HCT116 (cell line): ENCODE data around the gene CCDC142.

Source experiments
- CEBPB ChIP-seq: IDR thresholded peaks from 2 replicates; pipeline ENCODE4 v1.6.1; 2012; ENCODE audit warnings: low read depth
- CTCF ChIP-seq, 3 experiments: fragments of 200-600 bp in 1 of 3; sonication (generic) in 1 of 3; IDR thresholded peaks in 2 of 3; conservative IDR thresholded peaks in 1 of 3; 2 replicates each; pipeline ENCODE4 v1.5.1; 2012 to 2017; ENCODE audit warnings: low read depth in 2 of 3, low read length in 2 of 3, antibody characterized with exemption in 1 of 3, borderline replicate concordance in 1 of 3, control low read depth in 1 of 3, mild to moderate bottlenecking in 1 of 3, mixed read lengths in 1 of 3, mixed run types in 1 of 3, moderate library complexity in 1 of 3; ENCODE audit not compliant: insufficient read depth in 1 of 3
- EGR1 ChIP-seq: IDR thresholded peaks from 2 replicates; pipeline ENCODE4 v1.6.1; 2012; ENCODE audit warnings: low read depth
- EZH2 ChIP-seq: fragments of 200-600 bp; sonication (generic); IDR thresholded peaks from 2 replicates; pipeline ENCODE4 v1.6.1; 2017; ENCODE audit warnings: antibody characterized with exemption, mixed run types
- EZH2phosphoT487 ChIP-seq: fragments of 200-600 bp; IDR thresholded peaks from 2 replicates; pipeline ENCODE4 v1.6.1; 2018; ENCODE audit warnings: antibody characterized with exemption, borderline replicate concordance
- MAX ChIP-seq: IDR thresholded peaks from 2 replicates; pipeline ENCODE4 v1.6.1; 2012
- POLR2A ChIP-seq: IDR thresholded peaks from 2 replicates; pipeline ENCODE4 v1.7.0; 2011; ENCODE audit warnings: borderline replicate concordance; ENCODE audit not compliant: insufficient read depth, insufficient read length; ENCODE audit errors: extremely low read depth
- RAD21 ChIP-seq: IDR thresholded peaks from 2 replicates; pipeline ENCODE4 v1.6.1; 2012; ENCODE audit warnings: low read depth, mild to moderate bottlenecking
- REST ChIP-seq: IDR thresholded peaks from 2 replicates; pipeline ENCODE4 v1.6.1; 2012; ENCODE audit warnings: low read depth
- SIN3A ChIP-seq: IDR thresholded peaks from 2 replicates; pipeline ENCODE4 v1.6.1; 2012; ENCODE audit warnings: low read depth
- SP1 ChIP-seq: IDR thresholded peaks from 2 replicates; pipeline ENCODE4 v1.6.1; 2012; ENCODE audit warnings: low read depth
- SRF ChIP-seq: IDR thresholded peaks from 2 replicates; pipeline ENCODE4 v1.6.1; 2012; ENCODE audit warnings: low read depth

GRCh38 chr2:74441690-74442482 lies 40.9 kb downstream of the CCDC142 start, which contains the start of gene RTKN:
- TF ChIP-seq EZH2 (no peak), CTCF (IDR thresholded peaks at IDR 0.05 in 2 of 3, conservative IDR thresholded peaks at IDR 0.05 in 1 of 3; ENCODE audit: borderline replicate concordance in 1 of 3, insufficient read depth in 1 of 3, low read depth in 2 of 3, low read length in 2 of 3) (no peak), EGR1 (no peak), SRF (no peak), SIN3A (no peak), SP1 (no peak), CEBPB (no peak), EZH2phosphoT487 (no peak), POLR2A (no peak), MAX (no peak), REST (no peak), RAD21 (no peak)
